IPS-15b (cell line): ENCODE results near the gene CDYL2.

Experiments
- H3K27me3 ChIP-seq: one replicate; pipeline ENCODE4 v1.6.1; 2013; ENCODE audit warnings: low read length; ENCODE audit not compliant: control insufficient read depth, insufficient read depth
- H3K36me3 ChIP-seq: one replicate; pipeline ENCODE4 v1.6.1; 2013; ENCODE audit warnings: low read length; ENCODE audit not compliant: control insufficient read depth, insufficient read depth
- H3K4me1 ChIP-seq: one replicate; pipeline ENCODE4 v1.6.1; 2013; ENCODE audit warnings: mild to moderate bottlenecking, low read length; ENCODE audit not compliant: control insufficient read depth, insufficient read depth
- H3K4me3 ChIP-seq: one replicate; pipeline ENCODE4 v1.5.1; 2013; ENCODE audit warnings: low read depth, low read length
- H3K9ac ChIP-seq: one replicate; pipeline ENCODE4 v1.6.1; 2013; ENCODE audit warnings: low read depth, mild to moderate bottlenecking, low read length
- H3K9me3 ChIP-seq: one replicate; pipeline ENCODE4 v1.6.1; 2013; ENCODE audit warnings: mild to moderate bottlenecking, low read length; ENCODE audit not compliant: control insufficient read depth, insufficient read depth

Gene CDYL2

GRCh38 chr16:80640316-80640715 is 164.1 kb downstream of the CDYL2 start:
- Histone ChIP-seq H3K4me3 (no peak overlapping the region), H3K4me1 (no peaks in the 10 kb centered on the region), H3K9ac (no peak overlapping the region), H3K27me3 (no peaks in the 10 kb centered on the region), H3K36me3 (no peaks in the 10 kb centered on the region), H3K9me3 (no peaks in the 10 kb centered on the region)

- H3K36me3 ChIP-seq: no peaks in the 10 kb centered on the region
- no peaks in the 10 kb centered on the region for H3K4me1 ChIP-seq
- H3K27me3 ChIP-seq: no peaks in the 10 kb centered on the region
- no peak overlapping the region for H3K4me3 ChIP-seq
- no peaks in the 10 kb centered on the region for H3K9me3 ChIP-seq
- no peak overlapping the region for H3K9ac ChIP-seq
Measured at GRCh38 chr16:80639636-80640035, 164.8 kb downstream of the CDYL2 start.

GRCh38 chr16:80637621-80638020 is 166.8 kb downstream of the CDYL2 start:
- Histone ChIP-seq H3K4me3 (no peak overlapping the region), H3K4me1 (no peaks in the 10 kb centered on the region), H3K27me3 (no peaks in the 10 kb centered on the region), H3K9ac (no peak overlapping the region), H3K9me3 (no peaks in the 10 kb centered on the region), H3K36me3 (no peaks in the 10 kb centered on the region)

GRCh38 chr16:80631581-80631980 is 172.8 kb downstream of the CDYL2 start:
- no peaks in the 10 kb centered on the region for H3K9me3 ChIP-seq
- no peak overlapping the region for H3K4me3 ChIP-seq
- H3K9ac ChIP-seq: no peak overlapping the region
- H3K36me3 ChIP-seq: no peaks in the 10 kb centered on the region
- H3K4me1 ChIP-seq: no peaks in the 10 kb centered on the region
- H3K27me3 ChIP-seq: no peaks in the 10 kb centered on the region

GRCh38 chr16:80628254-80628653 is 176.1 kb downstream of the CDYL2 start:
- no peaks in the 10 kb centered on the region for H3K36me3 ChIP-seq
- H3K27me3 ChIP-seq: no peaks in the 10 kb centered on the region
- H3K4me3 ChIP-seq: no peak overlapping the region
- peaks cover 5% of the 10 kb centered on the region for H3K9me3 ChIP-seq
- no peaks in the 10 kb centered on the region for H3K4me1 ChIP-seq
- H3K9ac ChIP-seq: no peak overlapping the region

GRCh38 chr16:80627108-80627507 is 177.3 kb downstream of the CDYL2 start:
- H3K36me3 ChIP-seq: no peaks in the 10 kb centered on the region
- peaks cover 5% of the 10 kb centered on the region for H3K9me3 ChIP-seq
- H3K4me1 ChIP-seq: no peaks in the 10 kb centered on the region

GRCh38 chr16:80623376-80623775 is 181.0 kb downstream of the CDYL2 start:
- no peaks in the 10 kb centered on the region for H3K4me1 ChIP-seq
- no peaks in the 10 kb centered on the region for H3K27me3 ChIP-seq
- no peaks in the 10 kb centered on the region for H3K36me3 ChIP-seq
- peaks cover 5% of the 10 kb centered on the region for H3K9me3 ChIP-seq
- H3K4me3 ChIP-seq: no peak overlapping the region
- H3K9ac ChIP-seq: no peak overlapping the region

More at GRCh38 chr16:80627108-80627507, 177.3 kb downstream of the CDYL2 start:
- no peaks in the 10 kb centered on the region for H3K27me3 ChIP-seq
- H3K9ac ChIP-seq: no peak overlapping the region
- H3K4me3 ChIP-seq: no peak overlapping the region

- Histone ChIP-seq H3K4me1 (no peaks in the 10 kb centered on the region), H3K9me3 (peaks cover 5% of the 10 kb centered on the region), H3K27me3 (no peaks in the 10 kb centered on the region), H3K9ac (no peak overlapping the region), H3K36me3 (no peaks in the 10 kb centered on the region), H3K4me3 (no peak overlapping the region)
Measured at GRCh38 chr16:80622007-80622406, 182.4 kb downstream of the CDYL2 start.

- no peaks in the 10 kb centered on the region for H3K4me1 ChIP-seq
- no peak overlapping the region for H3K9ac ChIP-seq
- no peak overlapping the region for H3K4me3 ChIP-seq
- no peaks in the 10 kb centered on the region for H3K27me3 ChIP-seq
- H3K9me3 ChIP-seq: peaks cover 5% of the 10 kb centered on the region
- H3K36me3 ChIP-seq: no peaks in the 10 kb centered on the region
Measured at GRCh38 chr16:80620736-80621605, 183.4 kb downstream of the CDYL2 start.

- H3K36me3 ChIP-seq: no peaks in the 10 kb centered on the region
- H3K4me1 ChIP-seq: no peaks in the 10 kb centered on the region
- H3K27me3 ChIP-seq: no peaks in the 10 kb centered on the region
- H3K9me3 ChIP-seq: no peaks in the 10 kb centered on the region
- H3K9ac ChIP-seq: no peak overlapping the region
- no peak overlapping the region for H3K4me3 ChIP-seq
Measured at GRCh38 chr16:80619824-80620223, 184.6 kb downstream of the CDYL2 start.

- H3K9ac ChIP-seq: no peak overlapping the region
- no peaks in the 10 kb centered on the region for H3K36me3 ChIP-seq
- H3K4me3 ChIP-seq: no peak overlapping the region
- no peaks in the 10 kb centered on the region for H3K4me1 ChIP-seq
- H3K9me3 ChIP-seq: no peaks in the 10 kb centered on the region
- no peaks in the 10 kb centered on the region for H3K27me3 ChIP-seq
Measured at GRCh38 chr16:80618862-80619648, 185.3 kb downstream of the CDYL2 start.

GRCh38 chr16:80616362-80616761 is 188.0 kb downstream of the CDYL2 start:
- Histone ChIP-seq H3K4me3 (no peak overlapping the region), H3K27me3 (no peaks in the 10 kb centered on the region), H3K36me3 (no peaks in the 10 kb centered on the region), H3K4me1 (no peaks in the 10 kb centered on the region), H3K9ac (no peak overlapping the region), H3K9me3 (no peaks in the 10 kb centered on the region)
